Erythroblast (primary cell): ENCODE results near the gene SCLY.
"Not testable (repeated sequence)": the region's sequence is repeated elsewhere in the genome, so short reads cannot be mapped to it uniquely, and the experiment has no call there.

Source experiments
- GATA1 ChIP-seq: IDR thresholded peaks from 2 replicates; pipeline ENCODE4 v1.6.1; 2011; ENCODE audit warnings: low read depth, mild to moderate bottlenecking, control low read depth, low read length, moderate library complexity
- POLR2A ChIP-seq: IDR thresholded peaks from 2 replicates; pipeline ENCODE4 v1.6.1; 2011; ENCODE audit warnings: mild to moderate bottlenecking, low read length

GRCh38 chr2:238033991-238034390, 26.8 kb upstream of the SCLY start:
- TF ChIP-seq POLR2A, GATA1: not testable (repeated sequence)
